NOMO-1 (cell line): ENCODE results near the gene S100A16.

Experiments
- DNase-seq, 2 experiments: peaks; one replicate each; lab custom pipeline; 2025; ENCODE audit not compliant: unreplicated experiment in 2 of 2; lab: John Stamatoyannopoulos, UW

The S100A16 gene

DNA sequence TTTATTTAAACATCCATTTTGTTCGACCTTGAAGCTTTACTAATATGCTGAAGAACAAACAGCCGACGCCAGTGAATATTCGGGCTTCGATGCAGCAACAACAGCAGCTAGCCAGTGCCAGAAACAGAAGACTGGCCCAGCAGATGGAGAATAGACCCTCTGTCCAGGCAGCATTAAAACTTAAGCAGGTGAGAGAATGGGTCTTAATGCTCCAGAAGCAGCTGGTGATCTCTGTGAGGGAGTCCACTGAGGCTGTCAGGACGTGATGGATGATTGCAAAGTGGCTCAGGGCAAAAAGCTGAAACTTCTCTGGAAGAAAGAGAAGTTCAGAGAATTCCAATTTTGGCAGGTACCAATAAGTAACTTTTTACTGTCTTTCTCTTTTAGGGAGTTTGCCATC is 25.3 kb upstream of the S100A16 start:
- no peak for DNase-seq

DNA sequence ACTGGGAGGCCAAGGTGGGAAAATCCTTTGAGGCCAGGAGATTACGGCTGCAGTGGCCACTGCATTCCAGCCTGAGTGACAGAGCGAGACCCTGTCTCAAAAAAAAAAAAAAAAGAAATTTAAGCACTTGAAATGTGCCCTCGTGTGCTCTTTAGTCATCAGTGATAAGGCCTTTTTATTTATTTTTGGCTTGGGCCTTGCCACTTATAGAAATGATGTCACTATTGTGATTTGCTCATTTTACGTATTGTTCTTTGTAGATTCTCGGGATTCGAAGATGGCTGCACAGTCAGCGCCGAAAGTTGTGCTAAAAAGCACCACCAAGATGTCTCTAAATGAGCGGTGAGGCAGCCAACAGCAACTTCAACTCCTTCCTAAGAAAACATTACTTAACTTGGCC is 23.4 kb upstream of the S100A16 start:
- no peak for DNase-seq

DNA sequence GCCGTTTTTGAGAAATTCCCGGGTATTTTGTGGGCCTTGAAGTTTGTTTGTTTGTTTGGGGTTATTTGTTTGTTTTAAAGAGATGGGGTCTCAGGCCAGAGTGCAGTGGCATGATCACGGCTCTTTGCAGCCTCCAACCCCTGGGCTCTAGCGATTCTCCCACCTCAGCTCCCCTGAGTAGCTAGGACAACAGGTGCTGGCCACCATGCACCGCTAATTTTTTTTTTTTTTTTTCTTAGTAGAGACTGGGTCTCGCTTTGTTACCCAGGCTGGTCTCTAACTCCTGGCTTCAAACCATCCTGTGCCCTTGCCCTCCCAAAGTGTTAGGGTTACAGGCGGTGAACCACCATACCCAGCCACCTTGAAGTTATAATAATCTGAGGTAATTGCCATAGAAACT is 22.9 kb upstream of the S100A16 start:
- DNase-seq = no peak

DNA sequence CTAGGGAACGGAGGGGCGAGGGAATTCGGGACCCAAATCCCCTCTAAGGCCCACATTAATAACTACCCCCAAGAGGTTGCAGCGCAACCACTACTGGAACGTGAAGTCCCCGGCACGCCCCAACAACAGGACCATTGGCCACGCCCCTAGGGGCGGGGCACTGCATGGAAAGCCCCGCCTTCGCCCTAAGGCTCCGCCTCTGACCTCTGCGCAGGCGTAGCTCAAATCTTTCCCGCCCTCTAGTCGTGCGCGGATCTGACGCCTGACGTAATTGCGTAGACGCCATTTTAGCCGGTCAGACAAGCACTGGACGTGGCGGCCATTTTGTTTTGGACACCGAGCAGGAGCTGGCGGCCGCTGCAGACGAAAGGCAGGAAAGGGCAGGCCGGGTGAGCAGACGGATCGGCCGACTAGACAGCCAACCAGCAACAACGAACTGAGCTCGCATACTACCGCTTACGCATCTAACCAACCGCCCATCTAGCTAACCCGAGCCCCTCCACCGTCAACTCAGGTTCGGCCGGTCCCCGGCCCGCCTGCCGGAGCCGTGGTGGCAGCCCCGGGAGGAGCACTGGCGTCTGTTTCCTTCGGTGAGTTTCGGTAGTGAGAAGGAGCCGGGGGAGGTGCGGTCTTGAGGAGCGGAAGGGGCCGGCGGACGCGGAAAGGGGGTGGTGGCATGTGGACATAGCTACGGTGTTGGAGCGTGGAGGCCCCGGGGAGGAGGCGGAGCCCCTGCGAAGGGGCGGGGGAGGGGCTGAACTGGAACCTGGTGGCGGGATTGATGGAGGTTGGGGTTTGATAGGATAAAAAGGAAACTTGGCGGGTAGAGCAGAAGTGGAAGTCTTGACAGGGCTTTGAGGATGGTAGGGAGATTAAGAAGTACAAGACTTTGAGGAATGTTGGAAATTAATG is 21.1 kb upstream of the S100A16 start, which contains the start of gene CHTOP:
Gene CHTOP, plus strand, starts transcription at position 313 of the 912 bp plus-strand sequence. CDS start 2,523 bp downstream, outside the sequence.
- peak; percentile 94 to 95 for DNase-seq

DNA sequence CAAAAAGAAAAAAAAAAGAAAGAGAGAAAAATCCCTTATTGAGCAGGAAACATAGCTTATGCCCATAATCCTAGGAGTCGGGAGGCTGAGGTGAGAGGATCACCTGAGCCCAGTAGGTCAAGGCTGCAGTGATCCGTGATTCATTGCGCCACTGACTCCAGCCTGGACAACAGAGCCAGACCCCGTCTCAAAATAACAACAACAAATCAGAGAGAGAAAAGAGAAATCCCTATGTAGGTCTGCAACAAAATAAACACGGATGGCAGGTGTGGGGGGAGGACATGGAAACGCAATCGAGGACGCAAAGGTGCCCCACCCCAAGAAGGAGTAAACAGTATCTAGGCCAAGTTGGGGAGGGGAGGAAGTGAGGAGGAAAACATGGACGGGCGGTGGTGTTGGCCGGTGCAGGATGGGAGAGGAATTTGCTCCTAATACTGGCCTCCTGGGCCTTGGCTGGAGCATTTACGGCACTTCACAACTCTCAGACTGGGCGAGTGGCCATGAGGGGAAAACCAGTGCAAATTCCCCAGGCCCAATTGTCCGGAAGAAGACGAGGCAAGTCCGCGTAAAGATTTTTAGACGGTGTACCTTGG is 20.3 kb upstream of the S100A16 start:
- no peak for DNase-seq

DNA sequence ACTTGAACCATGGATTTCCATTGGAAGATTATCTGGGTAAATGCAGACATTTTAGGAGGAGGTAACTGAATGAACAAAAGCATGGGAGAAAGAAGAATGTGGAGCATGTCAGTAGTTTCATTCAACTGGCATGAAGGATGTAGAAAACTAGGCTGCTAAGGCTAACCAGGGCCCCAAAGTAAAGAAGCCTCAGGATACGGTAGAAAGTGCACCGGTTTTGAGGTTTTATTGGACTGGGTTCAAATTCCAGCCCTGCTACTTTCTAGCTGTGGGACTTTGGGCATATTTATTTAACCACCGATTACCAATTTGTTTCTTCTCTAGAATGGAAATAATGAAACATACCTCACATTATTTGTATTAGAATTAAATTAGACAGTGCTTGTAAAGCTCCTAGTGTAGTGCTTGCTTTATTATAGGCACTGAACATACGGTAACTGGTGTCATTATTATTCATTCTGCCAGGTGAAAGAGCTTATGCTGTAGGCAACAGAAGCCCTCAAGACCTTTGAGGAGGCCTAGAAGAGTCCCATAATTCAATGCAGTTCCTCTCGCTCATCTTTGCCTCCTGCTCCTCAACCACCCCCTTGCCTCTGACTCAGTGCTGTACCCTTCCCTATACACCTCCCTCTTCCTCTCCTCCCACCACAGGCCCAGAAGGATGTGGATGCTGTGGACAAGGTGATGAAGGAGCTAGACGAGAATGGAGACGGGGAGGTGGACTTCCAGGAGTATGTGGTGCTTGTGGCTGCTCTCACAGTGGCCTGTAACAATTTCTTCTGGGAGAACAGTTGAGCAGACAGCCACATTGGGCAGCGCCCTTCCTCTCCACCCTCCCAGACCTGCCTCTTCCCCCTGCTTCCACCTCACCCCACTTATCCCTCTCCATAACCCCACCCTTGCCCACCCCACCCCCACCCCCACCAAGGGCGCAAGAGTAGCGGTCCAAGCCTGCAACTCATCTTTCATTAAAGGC is 18.4 kb upstream of the S100A16 start:
- no peak for DNase-seq

DNA sequence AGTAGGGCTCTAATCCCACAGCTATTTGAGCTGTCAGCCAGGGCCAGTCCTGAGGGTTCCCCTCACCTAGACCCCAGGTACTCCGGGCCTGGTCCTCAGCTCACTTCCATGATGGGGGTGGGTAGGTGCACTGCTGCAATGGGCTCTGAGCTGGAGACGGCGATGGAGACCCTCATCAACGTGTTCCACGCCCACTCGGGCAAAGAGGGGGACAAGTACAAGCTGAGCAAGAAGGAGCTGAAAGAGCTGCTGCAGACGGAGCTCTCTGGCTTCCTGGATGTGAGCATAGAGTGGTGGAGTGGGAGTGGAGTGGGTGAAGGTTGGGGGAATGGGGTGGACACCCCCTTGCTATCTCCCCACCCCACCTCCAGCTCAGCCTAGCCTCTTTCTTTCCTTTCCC is 17.4 kb upstream of the S100A16 start:
- DNase-seq = no peak

DNA sequence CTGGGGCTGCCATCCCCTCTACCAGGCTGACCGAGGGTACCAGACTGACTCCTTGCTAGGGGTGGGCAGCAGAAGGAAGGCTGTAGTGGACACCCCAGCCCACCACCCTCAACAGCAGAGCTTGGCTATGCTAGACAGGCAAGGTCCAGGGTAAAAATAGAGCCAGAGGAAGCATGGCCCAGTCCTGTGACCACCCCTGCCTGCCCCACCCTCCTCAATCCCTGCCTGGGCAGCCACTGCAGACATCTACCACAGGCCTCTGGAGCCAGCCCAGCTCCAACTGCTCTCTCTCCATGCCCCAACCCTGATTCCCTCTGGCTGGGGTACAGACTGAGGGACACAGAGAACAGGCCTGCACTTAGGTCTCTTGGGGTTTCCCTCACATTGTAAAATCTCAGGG is 17.0 kb upstream of the S100A16 start:
- DNase-seq = no peak

DNA sequence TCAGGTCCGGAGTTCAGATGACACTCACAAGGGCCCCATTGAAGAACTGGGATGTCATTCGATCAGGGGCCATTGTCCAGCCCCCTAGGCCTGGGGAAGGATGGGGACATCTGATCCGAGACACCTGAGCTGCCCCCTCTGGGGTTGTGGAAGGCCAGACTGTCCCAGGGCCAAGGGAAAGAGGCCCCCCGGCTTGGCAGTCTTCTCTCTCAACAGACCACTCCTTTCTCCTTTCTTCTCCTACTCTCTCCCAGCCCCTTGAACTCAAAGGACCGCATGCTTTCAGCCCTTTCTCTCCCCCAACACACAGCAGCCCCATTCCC is 16.4 kb upstream of the S100A16 start:
- DNase-seq = no peak

DNA sequence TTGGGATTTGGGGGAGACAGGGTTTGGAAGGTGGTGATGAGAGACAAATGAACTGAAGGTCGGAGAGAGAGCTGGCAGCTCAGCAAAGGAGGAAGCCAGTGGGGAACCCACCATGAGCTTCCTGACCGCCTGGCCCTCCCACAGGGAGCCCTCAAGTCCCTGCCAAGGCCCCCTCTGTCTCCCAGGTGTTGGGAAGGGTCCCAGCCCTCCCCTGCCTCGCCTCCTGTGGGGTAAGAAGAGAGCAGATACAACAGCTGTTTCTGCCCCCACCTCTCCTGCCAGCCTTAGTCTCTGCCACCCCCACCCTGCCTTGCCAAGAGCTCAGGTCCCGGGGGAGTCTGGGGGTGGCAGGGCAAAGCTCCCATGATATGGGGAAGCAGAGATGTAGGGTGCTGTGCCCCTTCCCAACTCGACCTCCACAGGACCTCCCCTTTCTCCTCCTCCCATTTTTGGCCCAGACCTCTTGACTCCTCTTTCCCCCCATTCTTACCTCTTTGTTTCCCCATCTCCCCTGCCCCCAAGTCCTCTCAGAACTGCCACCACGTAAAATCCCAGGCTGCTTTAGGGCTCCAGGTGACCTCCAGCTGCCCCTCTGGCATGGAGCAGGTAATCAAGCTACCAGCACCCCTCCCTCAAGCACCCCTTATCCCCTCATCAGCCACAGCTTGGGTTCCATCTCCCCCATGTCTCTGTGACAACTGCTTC is 15.9 kb upstream of the S100A16 start:
- no peak for DNase-seq

DNA sequence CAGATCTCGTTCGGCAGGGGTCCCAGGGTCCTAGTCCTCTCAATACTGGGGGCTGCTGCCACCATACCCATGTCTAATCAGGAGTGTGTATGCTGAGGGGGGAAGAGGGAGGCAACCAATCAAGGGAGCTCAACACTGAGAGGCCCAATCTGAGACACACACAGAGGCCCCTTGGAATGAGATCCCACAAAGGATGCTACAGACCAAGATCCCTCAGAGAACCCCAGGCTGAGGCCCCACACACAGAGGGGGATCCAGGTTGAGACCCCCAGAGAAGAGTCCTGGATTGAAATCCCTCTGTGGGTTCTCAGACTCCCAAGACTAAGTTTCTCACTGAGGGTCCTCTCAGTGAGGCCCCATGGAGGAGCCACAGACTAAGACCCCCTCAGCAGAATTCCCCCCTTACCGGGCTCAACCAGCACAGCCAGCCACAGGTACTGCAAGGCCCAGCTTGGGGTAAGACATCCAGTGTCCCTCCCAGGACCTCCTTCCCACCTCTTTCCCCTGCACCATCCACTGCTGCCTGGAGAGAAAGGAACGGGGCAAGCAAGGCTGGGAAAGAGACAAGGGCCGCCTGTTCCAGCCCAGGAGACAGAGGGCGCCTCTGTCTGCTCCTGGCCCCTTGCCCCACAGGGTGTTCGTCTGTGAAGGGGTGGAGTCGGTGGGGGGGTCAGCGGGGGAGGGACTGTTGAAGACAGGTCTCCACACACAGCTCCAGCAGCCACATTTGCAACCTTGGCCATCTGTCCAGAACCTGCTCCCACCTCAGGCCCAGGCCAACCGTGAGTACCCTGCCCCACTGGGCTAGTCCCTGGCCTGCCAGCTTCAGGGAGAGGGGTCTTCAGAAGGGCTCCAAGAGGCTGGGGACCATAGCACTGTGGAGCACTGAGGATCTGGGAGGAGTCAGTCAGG is 15.0 kb upstream of the S100A16 start, which contains the start of gene S100A1:
Gene S100A1, plus strand, starts transcription at position 720 of the 912 bp plus-strand sequence. CDS start 2,088 bp downstream, outside the sequence.
- DNase-seq = no peak

DNA sequence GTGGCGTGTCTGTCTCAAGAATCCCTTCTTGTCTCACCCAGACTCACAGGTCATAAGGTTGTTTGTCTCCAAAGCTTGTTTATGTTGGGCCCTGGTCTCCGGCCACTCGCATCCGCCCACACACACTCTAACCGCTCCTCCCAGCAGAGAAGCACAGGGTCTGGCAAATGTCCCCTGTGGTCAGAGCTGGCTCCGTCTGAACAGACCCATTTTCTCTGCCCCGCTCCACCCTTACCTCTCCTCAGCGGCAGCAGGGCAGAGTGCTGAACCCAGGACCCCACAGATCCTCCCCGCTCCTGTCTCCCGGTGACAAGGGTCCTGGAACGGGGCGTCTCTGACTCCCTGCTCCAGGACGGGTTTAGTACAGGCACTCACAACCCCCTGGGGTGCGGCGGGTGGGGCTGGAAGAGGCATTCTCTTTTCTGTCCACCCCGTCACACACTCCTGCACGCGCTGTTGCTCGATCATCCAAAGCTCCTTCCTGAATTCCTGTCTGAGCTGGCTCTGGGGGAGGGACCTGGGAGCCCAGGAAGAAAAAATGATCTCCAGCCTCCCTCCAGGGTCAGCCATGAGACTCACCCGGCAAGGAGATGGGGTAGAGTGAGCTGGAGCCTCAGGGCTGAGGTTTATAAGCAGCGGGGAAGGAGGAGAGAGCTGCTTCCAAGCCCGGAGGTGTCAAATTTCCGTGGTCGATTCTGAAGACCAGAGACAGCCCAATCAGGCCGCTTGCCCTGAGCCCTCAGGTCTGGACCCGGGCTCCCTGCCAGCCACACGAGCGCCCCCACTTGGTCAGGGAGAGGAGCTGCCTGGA is 14.2 kb upstream of the S100A16 start, which contains the start of gene S100A13:
Gene S100A13, minus strand, starts transcription at position 602 of the 811 bp plus-strand sequence. CDS start 1,033 bp downstream, outside the sequence.
- no peak for DNase-seq

DNA sequence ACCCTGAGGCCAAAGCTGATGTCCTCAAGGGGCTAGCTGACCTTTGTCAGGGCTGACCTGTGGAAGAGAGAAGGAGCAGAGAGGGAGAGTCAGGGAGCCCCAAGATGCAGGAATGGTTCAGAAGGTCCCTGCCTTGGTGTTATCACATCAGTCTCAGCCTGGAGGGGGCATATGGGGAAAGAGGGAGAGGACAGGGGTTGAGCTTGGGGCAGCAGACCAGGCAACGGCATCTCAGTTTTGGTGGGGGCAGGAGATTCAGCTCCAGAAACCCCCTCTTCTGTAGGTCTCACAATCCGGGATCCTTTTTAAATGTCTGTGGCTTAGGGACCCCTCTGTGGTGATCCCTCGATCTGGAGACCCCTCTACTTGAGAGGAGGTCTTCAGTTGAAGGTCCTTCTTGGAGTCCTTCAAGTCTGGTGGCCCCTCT is 13.6 kb upstream of the S100A16 start:
- DNase-seq = no peak

DNA sequence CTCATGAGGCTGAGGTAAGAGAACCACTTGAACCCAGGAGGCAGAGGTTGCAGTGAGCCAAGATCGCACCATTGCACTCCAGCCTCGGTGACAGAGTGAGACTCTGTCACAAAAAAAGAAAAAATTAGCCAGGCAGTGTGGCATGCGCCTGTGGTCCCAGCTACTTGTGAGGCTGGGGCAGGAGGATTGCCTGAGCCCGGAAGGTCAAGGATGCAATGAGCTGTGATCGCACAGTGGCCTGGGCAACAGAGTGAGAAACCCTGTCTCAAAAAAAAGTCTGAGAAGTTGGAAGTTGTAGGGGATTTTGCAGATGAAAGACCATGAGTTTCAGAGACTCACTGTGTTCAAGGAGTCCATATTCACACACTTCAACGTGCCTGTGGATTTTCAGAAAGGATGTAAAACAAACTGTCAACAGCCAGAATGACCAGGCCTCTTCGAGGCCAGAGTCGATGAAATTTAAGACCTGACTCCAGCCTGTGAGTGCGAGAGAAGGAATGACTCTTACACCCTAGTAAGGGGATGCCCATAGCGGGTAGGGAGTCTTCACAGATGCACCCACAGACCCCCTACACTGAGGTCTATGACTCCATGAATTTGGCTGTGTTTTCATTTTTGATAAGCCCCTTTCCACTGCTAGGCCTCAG is 12.2 kb upstream of the S100A16 start:
- no peak for DNase-seq

DNA sequence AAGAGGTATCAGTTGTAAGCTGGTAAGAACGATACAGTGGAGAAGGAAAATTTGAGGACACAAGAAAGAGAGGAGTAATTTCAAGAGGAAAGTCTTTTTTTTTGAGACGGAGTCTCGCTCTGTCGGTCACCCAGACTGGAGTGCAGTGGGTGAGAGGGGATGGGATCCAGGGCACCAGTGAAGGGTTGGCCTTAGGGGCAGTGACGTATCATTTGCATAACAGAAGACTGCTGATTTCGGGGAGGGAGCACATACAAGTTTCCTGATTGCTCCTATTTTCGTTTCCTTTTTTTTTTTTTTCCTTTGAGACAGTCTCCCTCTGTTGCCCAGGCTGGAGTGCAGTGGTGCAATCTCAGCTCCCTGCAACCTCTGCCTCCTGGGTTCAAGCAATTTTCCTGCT is 10.2 kb upstream of the S100A16 start:
- peak; percentile 27 to 43 for DNase-seq

DNA sequence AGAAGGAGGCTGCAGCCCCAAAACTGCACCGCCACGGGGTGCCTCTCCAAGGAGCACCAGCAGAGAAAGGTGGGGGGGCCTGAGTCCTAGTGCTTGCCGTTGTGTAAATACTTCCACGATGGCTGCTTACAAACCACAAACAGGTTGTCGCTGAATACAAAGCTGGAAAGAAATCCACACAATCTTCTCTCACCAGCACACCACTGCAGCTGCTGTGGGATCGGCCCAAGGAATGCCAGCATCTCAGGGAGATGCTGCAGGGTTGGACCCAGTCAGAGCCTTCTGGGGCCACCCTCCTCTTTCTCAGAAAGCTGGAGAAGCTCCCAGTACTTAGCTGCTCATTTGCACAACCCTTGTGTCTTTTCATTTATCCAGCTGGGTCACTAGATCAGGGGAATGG is 6.2 kb upstream of the S100A16 start:
- DNase-seq = no peak

DNA sequence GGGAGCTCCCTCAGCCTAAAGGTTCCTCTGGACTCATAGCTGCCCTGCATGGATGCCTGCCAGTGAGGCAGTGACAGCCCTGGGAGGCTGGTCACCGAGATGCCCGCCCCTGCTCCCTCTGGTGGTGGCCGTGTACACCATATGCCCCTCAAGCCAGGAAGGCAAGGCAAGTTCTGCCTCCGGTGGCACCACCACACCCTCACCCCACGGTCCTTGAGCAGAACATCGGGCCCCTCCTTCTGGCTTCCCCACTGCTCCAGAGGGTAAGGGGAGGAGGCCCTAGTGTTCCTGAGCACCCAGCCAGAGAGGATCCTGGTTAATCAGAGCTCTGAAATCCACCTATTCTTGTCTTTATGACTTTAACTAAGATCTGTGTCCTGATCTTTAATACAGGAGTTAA is 4.7 kb upstream of the S100A16 start:
- DNase-seq = no peak

DNA sequence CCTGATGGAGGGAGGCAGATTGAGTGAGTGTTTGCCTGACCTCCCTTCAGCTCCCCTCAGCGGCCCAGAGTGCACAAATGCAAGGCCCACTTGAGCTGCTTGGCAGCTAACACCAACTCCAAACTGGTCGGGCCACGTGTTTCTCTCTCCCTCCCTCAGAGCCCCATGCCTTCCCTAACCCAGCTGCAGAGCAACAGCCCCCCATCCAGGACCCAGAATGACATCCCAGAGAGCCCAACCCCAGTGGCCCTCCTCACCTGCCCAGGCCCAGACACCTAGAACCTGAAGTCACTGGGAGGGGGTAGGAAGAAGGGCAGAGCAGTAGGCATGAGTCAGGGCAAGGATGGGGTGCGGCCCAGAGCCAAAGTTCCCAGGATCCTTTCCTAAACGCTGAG is 4.0 kb upstream of the S100A16 start:
- DNase-seq = no peak
